ENCODE measurements around the gene PSG3. TPM values are rescaled to one million over a fixed set of nuclear protein-coding genes. Genes with fewer than 3 reads are reported as not detected.
"Not testable (repeated sequence)": the region's sequence is repeated elsewhere in the genome, so short reads cannot be mapped to it uniquely, and the experiment has no call there.

The PSG3 gene
- total RNA-seq, 2 donors from 2014 or later: not detected

GRCh38 chr19:42710986-42711385 is 29.3 kb downstream of the PSG3 start:
- DNase-seq (ENCODE audit: low spot score); intact Hi-C loops (cut with DNase I): not testable (repeated sequence)

GRCh38 chr19:42697884-42698283 is 42.4 kb downstream of the PSG3 start:
- DNase-seq (ENCODE audit: low spot score): no peak
- intact Hi-C loops (cut with DNase I): no loop called here

GRCh38 chr19:42695811-42696503 is 44.3 kb downstream of the PSG3 start:
- DNase-seq (ENCODE audit: low spot score): no peak
- intact Hi-C loops (cut with DNase I): no loop called here

GRCh38 chr19:42693760-42694350 is 46.4 kb downstream of the PSG3 start:
- intact Hi-C loops (cut with DNase I): no loop called here
- no peak for DNase-seq (ENCODE audit: low spot score)

- intact Hi-C loops (cut with DNase I): no loop called here
- no peak for DNase-seq (ENCODE audit: low spot score)
These were observed 56.3 kb downstream of the PSG3 start for GRCh38 chr19:42683917-42684513.

GRCh38 chr19:42676326-42676725 is 64.0 kb downstream of the PSG3 start:
- intact Hi-C loops (cut with DNase I); DNase-seq (ENCODE audit: low spot score): not testable (repeated sequence)

GRCh38 chr19:42674549-42674948 is 65.7 kb downstream of the PSG3 start:
- DNase-seq (ENCODE audit: low spot score); intact Hi-C loops (cut with DNase I): not testable (repeated sequence)

Other genes starting within 250 kb of the PSG3 start
- gene CEACAM1, start 212.0 kb downstream of the PSG3 start, total RNA-seq: 1 to 10 TPM; 2.6 to 3.0 TPM
- gene CEACAM8, start 145.6 kb downstream of the PSG3 start, total RNA-seq: under 1 TPM in 1 of 2 donors, not detected in 1; 0.23 TPM
- not detected for gene PSG8, start 25.2 kb upstream of the PSG3 start, total RNA-seq
- not detected for gene PSG1, start 139.2 kb upstream of the PSG3 start, total RNA-seq
- gene PSG6, start 177.4 kb upstream of the PSG3 start, total RNA-seq: not detected
- gene PSG7, start 196.7 kb upstream of the PSG3 start, total RNA-seq: not detected

Measured in posterior vena cava (tissue), 2 donors.